ENCODE measurements around the gene TGFBRAP1. TPM values are rescaled to one million over a fixed set of nuclear protein-coding genes. Genes with fewer than 3 reads are reported as not detected.
A peak's percentile ranks its signal among the peaks of the same experiment; 100 is the strongest.

TGFBRAP1 gene
- total RNA-seq, 4 donors from 2014 or later, result 20.9 to 30.8 (median 23.2) TPM

GRCh38 chr2:105357122-105357521 is 27.6 kb upstream of the TGFBRAP1 start:
- peaks cover 0 to 25% (median 1%) of the 10 kb centered on the region in 4 donors for H3K9me3 ChIP-seq
- H3K27ac ChIP-seq, result no peak overlapping the region
- H3K27me3 ChIP-seq, result no peaks in the 10 kb centered on the region
- DNase-seq (ENCODE audit: low spot score in 2 of 2), result no peak
- 95 to 97% methylated on average over 1 of the region's 1 CpG for WGBS, 2 donors
- no peaks in the 10 kb centered on the region for H3K4me1 ChIP-seq
- H3K4me3 ChIP-seq, result no peak overlapping the region
- TF ChIP-seq, protein P1, sequence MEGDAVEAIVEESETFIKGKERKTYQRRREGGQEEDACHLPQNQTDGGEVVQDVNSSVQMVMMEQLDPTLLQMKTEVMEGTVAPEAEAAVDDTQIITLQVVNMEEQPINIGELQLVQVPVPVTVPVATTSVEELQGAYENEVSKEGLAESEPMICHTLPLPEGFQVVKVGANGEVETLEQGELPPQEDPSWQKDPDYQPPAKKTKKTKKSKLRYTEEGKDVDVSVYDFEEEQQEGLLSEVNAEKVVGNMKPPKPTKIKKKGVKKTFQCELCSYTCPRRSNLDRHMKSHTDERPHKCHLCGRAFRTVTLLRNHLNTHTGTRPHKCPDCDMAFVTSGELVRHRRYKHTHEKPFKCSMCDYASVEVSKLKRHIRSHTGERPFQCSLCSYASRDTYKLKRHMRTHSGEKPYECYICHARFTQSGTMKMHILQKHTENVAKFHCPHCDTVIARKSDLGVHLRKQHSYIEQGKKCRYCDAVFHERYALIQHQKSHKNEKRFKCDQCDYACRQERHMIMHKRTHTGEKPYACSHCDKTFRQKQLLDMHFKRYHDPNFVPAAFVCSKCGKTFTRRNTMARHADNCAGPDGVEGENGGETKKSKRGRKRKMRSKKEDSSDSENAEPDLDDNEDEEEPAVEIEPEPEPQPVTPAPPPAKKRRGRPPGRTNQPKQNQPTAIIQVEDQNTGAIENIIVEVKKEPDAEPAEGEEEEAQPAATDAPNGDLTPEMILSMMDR (IDR thresholded peaks at IDR 0.05), result no peak
- no peak for TF ChIP-seq EP300 (IDR thresholded peaks at IDR 0.05)
- no peak for TF ChIP-seq POLR2A (IDR thresholded peaks at IDR 0.05)
- H3K36me3 ChIP-seq, result peaks cover 0 to 93% (median 7%) of the 10 kb centered on the region in 3 donors

DNA sequence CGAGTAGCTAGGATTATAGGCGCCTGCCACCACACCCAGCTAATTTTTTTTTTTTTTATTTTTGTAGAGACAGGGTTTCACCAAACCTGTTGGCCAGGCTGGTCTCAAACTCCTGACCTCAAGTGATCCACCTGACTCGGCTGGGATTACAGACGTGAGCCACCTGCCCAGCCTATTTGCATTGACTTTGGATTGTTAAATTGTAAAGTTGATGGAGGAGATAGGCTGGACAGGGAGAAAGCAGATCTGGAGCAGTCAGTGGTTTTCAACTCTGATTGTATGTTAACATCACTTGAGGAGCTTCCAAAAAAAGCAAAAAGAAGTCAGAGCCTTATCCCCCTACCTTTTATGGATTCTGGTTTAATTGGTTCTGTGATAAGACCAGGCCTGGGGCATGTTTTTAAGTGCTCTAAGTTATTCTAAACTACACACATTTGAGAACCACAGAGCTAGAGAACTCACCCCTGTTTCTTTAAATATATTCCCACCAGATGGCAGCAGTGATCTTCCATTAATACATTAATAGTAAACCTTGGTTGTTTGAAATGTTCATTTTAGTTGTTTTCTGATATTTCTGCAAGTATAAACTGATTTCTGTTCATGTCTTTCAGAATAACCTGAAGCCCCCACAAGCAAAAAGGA is 15.3 kb upstream of the TGFBRAP1 start:
- no peak for TF ChIP-seq POLR2A (IDR thresholded peaks at IDR 0.05)
- TF ChIP-seq, protein P1 (IDR thresholded peaks at IDR 0.05), result peak; percentile 5 to 47 (median 20)
- Histone ChIP-seq H3K4me3 (no peak overlapping the region), H3K27me3 (no peaks in the 10 kb centered on the region), H3K4me1 (peaks cover 0 to 6% (median 0%) of the 10 kb centered on the region in 4 donors), H3K9me3 (no peaks in the 10 kb centered on the region), H3K27ac (no peak overlapping the region), H3K36me3 (peaks cover 0 to 96% (median 25%) of the 10 kb centered on the region in 3 donors)
- 79 to 83% methylated on average over 4 of the region's 4 CpGs for WGBS, 2 donors
- peak in 1 of 2 donors; percentile 34 for DNase-seq (ENCODE audit: low spot score in 2 of 2)

DNA sequence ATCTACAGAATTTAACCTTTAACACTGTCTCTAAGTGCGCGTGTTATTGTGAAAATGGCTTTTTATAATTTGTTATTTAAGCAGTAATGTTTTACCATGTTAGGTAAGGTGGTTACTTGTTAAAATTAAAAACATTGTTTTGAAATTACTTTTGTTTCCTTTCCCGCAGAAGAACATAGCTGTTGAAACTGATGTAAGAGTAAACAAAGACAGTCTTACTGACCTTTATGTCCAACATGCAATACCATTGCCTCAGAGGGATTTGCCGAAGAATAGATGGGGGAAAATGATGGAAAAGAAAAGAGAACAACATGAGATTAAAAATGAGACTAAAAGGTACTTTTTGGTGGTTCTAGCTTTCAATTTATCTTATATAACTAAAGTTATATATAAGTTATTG is 9.9 kb upstream of the TGFBRAP1 start:
- no peaks in the 10 kb centered on the region for H3K27me3 ChIP-seq

GRCh38 chr2:105338020-105338385 is 8.5 kb upstream of the TGFBRAP1 start:
- no peaks in the 10 kb centered on the region for H3K9me3 ChIP-seq
- peaks cover 0 to 44% (median 9%) of the 10 kb centered on the region in 3 donors for H3K36me3 ChIP-seq
- TF ChIP-seq POLR2A (IDR thresholded peaks at IDR 0.05) (no peak), EP300 (IDR thresholded peaks at IDR 0.05) (no peak)
- TF ChIP-seq, protein P1 (IDR thresholded peaks at IDR 0.05), result no peak
- H3K4me3 ChIP-seq, result peak overlapping the region; percentile 82 to 95 (median 92)
- DNase-seq (ENCODE audit: low spot score in 2 of 2), result no peak
- H3K4me1 ChIP-seq, result peaks cover 0 to 37% (median 15%) of the 10 kb centered on the region in 4 donors
- 6 to 8% methylated on average over 5 of the region's 5 CpGs for WGBS, 2 donors
- peak overlapping the region; percentile 88 to 97 (median 92) for H3K27ac ChIP-seq
- H3K27me3 ChIP-seq, result no peaks in the 10 kb centered on the region

More for the DNA sequence above, 9.9 kb upstream of the TGFBRAP1 start:
- no peak overlapping the region for H3K27ac ChIP-seq
- 67 to 75% methylated on average over 4 of the region's 4 CpGs for WGBS, 2 donors
- no peak overlapping the region for H3K4me3 ChIP-seq
- H3K9me3 ChIP-seq, result no peaks in the 10 kb centered on the region
- peaks cover 0 to 48% (median 16%) of the 10 kb centered on the region in 3 donors for H3K36me3 ChIP-seq
- H3K4me1 ChIP-seq, result peaks cover 0 to 37% (median 15%) of the 10 kb centered on the region in 4 donors
- no peak for DNase-seq (ENCODE audit: low spot score in 2 of 2)
- no peak for TF ChIP-seq POLR2A (IDR thresholded peaks at IDR 0.05)
- TF ChIP-seq, protein P1 (IDR thresholded peaks at IDR 0.05), result no peak
- no peak for TF ChIP-seq EP300 (IDR thresholded peaks at IDR 0.05)

Data from tibial nerve (tissue), 4 donors.